Hematopoietic multipotent progenitor cell treated with erythropoietin and hydrocortisone succinate and interleukin-3 and kit ligand, for 4 days (in vitro differentiated cells): ENCODE measurements around the gene BICDL1.

ENCODE experiments used
- DNase-seq: peaks from one replicate; pipeline ENCODE4 v3.0.0-alpha.2; 2015

BICDL1 gene

GRCh38 chr12:120103044-120103338, 114.0 kb downstream of the BICDL1 start:
- DNase-seq: no peak

DNA sequence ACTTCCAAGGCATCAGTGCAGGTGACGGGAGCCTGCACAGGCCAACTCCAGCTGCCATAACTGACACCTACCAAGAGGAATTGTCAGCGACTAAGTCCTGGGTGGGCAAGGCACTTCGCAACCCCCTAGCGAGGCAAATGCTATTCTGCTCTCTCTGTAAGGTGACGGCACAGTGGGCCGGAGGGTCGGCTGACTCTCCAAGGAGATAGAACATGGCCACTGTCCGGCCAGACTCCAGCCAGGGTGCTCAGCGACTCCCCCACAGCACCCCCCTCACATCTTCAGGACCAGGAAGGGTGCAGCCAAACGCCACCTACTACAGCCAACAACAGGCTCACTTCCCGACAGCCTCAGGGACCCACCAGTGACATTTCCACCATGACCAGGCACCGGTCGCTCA, 114.3 kb downstream of the BICDL1 start:
- DNase-seq: no peak

DNA sequence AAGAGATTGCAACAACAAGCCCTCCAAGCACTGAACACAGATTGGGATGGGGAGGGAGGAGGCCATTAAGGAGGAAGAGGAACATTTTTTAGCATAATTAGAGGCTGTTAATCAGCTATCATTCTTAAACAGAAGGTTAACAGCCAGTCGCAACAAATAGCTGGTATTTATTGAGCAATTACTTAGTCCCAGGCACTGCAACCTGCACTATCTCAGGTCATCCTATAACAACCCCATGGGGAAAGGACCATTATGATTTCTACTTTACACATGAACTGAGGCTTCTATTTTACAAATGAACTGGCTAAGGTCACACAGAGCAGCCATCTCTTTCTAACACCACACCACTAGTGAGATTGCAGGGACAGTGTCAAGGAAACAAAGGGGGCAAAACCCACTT, 117.1 kb downstream of the BICDL1 start:
- no peak for DNase-seq

DNA sequence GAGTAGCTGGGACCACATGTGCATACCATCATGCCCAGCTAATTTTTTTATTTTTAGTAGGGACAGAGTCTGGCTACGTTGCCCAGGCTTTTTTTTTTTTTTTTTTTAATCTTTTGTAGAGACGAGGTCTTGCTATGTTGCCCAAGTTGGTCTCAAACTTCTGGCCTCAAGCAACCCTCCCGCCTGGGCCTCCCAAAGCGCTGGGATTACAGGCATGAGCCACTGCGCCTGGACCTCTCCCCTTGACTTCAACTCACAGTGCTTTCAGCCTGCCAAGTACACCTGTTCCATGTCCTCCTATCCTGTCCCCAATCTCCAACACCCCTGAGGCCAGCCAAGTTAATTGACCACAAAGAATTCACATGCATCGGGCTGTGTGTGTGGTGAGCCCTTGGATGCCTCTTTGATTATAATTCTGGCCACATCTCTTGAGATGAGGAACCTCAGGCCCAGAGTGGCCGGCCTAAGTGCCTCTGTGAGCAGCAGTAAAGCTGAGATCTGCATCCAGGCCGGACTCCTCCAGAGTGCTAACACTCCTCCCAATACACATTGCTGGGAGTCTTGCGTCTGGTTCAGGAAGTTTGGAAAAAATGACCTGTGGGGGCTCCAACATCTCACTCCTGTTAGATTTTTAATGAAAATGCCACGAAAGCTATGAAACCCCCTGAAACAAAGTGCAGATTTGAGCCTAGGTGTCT, 120.7 kb downstream of the BICDL1 start:
- DNase-seq: no peak

DNA sequence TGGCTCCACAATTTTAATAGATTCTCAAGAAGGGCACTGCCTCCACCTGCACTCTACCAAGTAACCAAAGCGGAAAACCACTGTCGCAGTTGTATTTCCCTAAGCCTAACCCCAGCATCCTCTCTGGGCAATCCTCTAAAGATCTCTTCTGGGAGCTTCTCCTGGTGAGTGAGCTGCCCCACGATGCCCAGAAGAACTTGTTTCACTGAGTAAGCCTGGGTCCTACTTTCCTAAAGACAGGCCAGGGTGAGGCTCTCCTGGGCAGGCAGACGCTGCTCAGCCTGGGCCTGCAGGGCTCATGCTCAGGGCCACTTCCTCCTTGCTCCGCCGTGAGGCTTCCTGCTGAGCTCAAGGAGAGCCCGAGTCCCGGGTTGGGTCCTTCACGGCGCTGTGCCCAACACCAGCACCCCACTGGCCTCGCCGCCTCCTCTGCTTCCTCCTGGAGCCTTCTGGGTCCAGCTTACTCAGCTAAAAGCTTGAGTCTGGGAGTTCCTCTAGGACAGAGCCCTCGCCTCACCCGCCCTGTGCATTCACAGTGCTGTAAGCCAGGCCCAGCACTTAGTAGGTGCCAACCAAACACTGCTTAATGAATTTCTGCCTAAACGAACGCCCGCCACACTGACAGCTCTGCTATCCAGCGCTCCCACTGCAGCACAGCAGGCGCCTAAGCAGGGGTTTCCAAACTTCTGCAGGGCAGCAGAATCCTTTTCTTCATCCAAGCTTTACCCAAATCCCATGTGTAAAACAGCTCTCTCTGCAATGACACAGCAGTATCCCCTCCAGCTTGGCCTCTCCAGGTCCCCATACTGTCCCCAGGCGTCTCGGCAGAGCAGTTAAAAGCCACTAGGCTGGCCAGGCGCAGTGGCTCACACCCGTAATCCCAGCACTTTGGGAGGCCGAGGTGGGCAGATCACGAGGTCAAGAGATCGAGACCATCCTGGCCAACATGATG, 121.8 kb downstream of the BICDL1 start:
- DNase-seq: peak; percentile 84

DNA sequence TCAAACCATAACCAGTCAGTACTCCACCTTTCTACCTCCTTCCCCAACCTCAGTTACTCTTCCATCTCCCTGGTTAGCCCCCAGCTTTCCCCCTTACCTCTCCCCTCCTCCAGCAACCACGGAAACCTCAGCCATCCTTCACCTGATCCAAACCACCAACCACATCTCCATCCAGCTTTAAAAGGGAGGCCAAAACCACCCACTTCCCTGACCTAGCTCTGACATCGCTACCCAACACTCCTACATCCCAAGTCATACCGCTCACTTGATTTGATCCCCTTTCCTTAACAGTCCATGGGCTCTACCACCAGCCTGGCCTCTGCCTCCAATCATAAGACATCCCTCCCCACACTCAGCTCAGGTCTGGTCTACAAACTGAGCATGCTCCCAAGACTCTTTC, 126.0 kb downstream of the BICDL1 start:
- no peak for DNase-seq

- peak; percentile 80 for DNase-seq
Measured at GRCh38 chr12:120115692-120116440, 126.8 kb downstream of the BICDL1 start.

DNA sequence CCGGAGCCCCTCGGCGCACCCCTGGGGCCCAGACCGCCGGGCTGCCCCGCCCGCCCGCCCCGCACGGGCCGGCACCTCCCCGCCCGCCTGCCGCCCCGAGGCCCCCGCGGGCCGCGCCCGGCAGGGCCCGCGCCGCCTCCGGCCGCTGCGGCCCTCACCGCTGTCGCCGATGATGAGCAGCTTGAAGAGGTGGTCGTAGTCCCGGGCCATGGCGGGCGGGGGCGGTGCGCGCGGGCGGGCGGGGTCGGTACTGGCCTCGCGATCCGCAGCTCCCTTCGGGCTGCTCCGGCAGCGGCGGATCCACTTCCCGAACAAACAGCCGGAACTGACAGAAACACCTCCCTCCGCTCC, 127.4 kb downstream of the BICDL1 start, which contains the start of gene RAB35:
RAB35 (minus strand) TSS at position 313 of the 351 bp plus-strand sequence; CDS start at position 210, 103 bp downstream.
- DNase-seq: no peak

DNA sequence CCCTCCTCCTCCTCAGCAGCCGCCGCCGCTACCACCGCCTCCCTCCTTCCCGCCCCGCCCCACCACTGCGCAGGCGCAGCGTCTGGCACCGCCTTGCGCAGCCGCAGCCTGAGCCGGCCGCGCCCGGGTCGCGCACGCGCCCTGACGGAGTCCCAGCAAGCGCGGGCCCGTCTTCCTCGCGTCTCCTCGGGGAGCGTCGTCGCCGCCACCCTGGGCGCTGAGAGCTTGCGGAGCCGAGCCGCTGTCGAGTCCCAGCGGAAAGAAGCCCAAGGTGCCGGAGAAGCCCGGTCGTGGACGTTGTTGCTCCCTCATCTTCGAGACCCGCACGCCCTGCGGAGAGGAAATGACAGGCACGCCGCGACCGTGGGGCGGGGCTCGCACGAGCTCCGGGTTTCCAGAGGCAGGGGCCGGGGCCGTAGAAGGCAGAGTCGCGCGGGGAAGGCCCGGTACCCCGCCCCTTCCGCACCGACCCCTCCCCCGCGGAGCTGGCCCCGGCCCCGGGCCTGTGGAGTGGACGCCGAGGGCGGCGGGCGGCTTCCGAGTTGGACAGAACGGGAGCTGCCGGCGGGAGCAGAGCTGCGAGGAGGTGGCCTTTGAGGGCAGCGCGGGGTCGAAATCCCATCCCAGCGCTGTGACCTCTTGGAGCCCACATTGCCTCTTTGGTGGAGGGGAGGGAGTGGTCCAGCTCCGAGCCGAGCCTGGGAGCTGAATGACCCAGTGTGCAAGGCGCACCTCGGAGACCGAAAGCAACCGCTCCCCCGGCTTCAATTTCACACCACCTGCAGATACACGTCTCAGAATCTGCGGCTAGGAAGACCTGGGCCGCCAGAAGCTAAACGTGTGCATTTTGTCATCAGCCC, 128.0 kb downstream of the BICDL1 start:
- DNase-seq: peak; percentile 98

GRCh38 chr12:120117961-120118320, 128.9 kb downstream of the BICDL1 start:
- no peak for DNase-seq

GRCh38 chr12:120118321-120119061, 129.5 kb downstream of the BICDL1 start:
- no peak for DNase-seq

DNA sequence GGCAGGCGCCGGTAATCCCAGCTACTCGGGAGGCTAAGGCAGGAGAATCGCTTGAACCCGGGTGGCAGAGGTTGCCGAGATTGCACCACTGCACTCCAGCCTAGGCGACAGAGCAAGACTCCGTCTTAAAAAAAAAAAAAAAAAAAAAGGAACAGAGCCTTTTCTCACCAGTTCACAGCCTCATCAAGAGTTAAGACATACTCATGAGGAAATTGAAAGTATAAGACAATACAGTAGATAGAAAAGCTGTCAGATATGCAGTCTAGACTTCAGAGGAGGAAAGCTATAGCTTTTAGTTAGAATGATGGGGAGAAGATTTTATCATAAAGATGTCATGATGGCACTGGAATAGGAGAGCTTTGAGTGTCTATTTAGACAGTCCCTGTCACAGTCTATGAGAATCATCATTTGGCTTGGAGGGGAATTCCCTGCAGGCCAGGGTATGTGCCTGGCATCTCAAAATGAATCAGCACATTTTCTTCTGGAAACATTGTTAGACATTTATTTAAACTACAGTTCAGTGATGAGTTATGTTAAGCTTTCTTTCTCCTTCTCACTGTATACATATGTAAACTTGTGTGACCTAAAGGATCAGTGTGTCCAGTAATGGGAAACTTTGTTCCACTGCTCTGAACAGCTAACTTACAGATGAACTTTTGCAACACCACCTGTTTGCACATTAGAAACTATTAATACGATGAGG, 130.4 kb downstream of the BICDL1 start:
- no peak for DNase-seq

GRCh38 chr12:120121343-120121742, 132.3 kb downstream of the BICDL1 start:
- DNase-seq: no peak

DNA sequence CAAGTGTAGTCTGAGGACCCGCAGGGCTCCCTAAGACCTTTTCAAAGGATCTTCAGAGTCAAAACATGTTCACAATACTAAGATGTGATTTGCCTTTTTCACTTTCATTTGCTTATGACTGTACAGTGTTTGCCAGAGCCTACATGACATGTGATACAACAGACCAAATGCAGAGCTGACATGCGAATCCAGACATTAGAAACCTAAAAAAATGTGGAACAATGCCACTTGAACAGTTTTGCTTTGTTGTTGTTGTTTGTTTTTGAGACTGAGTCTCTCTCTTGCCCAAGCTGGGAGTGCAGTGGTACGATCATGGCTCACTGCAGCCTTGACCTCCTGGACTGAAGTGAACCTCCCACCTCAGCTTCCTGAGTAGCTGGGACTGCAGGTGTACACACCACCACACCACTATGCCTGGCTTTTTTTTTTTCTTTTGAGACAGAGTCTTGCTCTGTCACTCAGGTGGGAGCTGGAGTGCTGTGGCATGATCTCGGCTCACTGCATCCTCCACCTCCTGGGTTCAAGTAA, 132.8 kb downstream of the BICDL1 start:
- DNase-seq: no peak

GRCh38 chr12:120125029-120125428, 136.0 kb downstream of the BICDL1 start:
- DNase-seq: no peak

DNA sequence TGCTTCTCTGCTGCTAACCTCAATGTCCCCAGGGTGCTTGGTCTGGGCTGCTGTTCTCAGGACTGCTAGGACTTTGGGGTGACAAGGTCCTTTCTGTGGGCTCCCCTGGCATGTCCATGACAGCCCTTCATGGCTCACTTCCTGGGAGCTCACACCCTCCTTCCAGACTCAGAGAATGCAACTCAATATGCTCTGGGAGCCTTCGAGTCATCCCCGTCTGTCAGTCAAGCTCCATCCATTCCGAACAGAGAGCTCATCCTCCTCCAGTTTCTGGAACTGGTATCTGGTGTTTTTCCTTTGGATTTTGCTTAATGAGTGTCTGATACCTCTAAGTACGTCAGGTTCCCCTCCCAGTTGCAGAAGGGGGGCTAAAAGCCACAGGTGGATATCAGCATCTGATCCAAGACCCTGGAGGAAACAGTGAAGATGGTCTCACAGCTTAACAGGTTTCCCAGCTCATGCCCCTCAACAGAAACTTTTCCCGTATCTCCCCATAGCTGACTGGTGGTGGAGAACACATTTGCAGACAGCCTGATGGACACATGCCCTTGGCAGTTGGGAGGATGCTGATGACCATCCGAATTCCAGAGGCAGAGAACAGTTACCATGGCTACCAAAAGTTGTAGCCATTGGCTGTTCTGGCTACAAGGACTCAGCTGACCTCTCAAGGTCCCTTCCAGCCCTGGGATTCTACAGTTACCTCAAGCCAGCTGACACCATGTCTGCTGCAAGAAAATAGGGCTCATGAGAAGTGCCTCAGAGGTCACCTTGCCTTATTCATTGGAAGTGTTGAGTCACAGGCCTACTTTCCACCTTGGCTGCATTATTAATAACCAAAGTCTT, 137.0 kb downstream of the BICDL1 start:
- DNase-seq: no peak

DNA sequence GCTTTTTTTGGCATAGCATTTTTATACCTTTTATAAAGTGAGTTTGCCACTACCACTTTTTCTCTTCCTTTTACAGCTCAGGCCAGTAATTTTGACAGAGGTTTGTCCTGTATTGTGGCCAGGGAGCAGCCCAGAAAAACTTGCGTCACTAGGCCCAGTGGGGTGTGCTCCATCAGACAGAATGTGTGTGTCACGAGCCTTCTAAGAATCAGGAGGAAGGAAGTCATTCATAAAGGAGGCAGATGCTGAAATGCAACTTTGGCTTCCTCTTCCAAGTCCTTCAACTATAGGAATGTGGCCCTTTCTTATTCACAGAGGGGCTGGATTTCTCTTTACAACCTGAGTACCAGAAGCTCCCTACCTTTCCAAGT, 137.6 kb downstream of the BICDL1 start:
- DNase-seq: peak; percentile 70

- no peak for DNase-seq
Measured at GRCh38 chr12:120130011-120130410, 141.0 kb downstream of the BICDL1 start.

- DNase-seq: no peak
Measured at GRCh38 chr12:120131116-120131515, 142.1 kb downstream of the BICDL1 start.
